Fibroblast of peridontal ligament (primary cell): Measurements from ENCODE around the gene CTNNA2.

ENCODE experiments used
- DNase-seq: peaks from one replicate; pipeline ENCODE4 v3.0.0-alpha.2; 2010; ENCODE audit errors: extremely low read depth

CTNNA2 gene

DNA sequence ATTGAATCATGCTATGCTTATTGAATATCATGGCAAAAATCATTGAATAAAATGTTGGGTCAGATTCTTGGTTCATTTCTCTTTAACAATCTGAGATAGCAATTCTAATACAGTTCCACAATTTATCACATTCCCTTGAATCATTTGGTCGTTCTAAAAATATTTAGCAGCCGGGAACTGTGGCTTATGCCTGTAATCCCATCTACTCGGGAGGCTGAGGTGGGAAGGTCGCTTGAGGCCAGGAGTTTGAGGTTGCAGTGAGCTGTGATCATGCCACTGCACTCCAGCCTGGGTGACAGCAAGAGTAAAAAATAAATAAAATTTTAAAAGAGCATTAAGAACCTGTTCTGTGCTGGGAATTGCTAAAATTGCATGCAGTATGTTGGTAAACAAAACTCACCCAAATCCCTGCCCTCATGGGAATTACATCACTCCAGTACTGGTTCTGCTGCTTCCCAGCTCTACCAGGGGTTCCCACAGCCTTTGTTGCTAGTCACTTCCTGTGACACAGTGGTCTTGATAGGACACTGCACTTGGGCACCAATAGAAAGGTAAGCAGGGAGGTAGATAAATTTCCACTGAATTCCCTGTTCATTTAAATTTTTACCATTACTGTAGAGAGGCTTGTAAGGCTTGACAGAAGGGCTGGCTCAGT, 200.4 kb downstream of the CTNNA2 start:
- no peak for DNase-seq

GRCh38 chr2:79714283-79714682, 201.4 kb downstream of the CTNNA2 start:
- DNase-seq: no peak

DNA sequence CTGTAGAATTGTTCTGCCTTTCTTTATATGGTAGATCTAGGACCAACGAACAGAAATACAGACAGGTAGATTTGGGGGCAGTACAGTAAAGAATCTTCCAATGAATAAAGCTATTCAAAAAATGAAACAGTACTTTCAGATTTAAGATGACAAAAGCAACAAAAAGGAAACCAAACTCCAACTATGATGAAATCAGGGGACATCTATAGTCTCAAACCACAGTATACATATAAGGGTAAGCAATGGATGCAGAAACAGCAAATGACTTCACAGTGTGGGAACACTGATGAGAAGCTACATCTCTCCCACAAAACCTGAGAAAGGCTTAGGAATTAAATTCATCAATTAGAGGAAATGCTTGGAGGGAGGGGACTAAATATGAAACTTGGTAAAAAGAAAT, 202.5 kb downstream of the CTNNA2 start:
- no peak for DNase-seq

- no peak for DNase-seq
These were observed 203.4 kb downstream of the CTNNA2 start for GRCh38 chr2:79716266-79716665.

DNA sequence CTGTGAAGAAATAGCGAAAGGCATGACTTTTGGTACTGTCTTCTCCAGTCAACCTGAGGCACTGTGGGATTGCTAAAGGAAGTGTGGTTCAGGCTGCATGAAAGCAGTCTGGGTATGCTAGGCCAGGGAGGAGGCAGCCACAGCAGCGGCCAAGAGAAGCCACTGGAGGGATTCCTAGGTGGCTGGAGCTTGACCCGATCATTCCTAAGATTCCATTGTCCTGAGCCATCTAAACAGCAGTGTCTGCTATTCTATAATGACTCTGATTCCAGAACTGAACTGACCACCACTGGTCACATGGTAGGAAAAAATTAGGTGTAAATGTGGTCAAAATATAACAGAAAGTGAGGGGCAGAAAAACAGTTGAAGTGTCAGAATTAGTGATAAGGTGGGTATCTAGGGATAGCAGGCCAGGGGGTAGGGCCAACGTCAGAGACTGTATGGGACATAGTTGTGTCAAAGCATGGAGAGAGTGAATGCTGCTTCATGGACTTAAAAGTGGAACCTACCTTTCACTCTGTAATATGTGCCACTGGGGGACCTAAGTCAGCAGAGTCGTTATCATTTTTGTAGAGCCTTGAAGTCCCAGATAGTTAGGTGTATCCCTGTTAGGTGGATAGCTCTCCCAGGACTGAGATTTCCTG, 204.6 kb downstream of the CTNNA2 start:
- peak; percentile 74 for DNase-seq

DNA sequence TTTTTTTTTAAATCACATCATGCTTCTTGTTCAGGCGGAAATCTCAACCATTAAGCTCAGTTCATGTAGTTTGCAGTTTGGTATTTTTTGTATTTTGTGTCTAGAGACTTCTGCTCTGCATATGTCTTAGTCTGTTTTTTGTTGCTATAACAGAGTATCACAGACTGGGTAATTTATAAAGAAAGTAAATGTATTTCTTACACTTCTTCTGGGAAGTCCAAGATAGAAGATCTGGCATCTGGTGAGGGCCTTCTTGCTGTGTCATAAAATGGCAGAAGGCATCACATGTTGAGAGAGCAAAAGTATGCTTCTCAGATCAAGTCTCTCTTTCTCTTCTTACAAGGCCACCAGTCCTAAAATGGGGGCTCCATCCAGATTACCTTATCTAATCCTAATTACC, 208.2 kb downstream of the CTNNA2 start:
- no peak for DNase-seq

DNA sequence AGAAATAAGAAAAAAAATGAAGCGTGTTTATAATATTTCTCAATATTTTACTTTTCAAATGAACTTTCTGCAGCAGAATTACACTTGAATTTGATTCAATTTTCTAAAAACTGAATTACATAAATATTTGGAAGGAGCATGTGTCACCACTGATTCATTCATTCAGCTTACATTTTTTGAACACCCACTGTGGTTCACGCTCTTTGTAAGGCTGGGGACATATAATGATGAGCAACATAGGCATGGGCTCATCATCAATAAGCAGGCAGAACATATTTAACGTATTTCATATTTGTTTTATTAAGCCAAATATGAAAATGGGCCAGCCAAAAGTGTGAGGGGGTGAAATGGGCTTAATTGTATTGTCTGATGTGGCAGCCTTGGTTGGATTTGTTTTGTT, 209.1 kb downstream of the CTNNA2 start:
- peak; percentile 45 for DNase-seq

DNA sequence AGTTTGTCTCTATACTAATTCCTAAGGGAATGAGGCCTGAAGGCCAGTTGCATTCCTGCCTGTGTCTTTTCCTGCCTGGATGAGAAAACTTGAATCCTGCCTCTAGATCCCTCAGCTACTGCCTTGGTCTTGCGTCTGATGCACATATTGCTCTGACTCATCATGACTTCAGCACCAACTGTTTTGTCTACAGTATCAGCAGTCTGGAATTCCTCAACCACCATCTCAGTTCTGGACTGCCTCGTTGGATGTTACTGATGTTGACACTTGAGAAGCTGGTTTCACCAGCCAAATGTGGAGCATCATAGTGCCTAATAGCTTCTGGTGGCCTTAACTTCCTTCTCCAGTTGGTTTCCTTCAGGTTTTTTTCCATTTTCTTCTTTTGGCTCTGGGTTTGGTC, 211.0 kb downstream of the CTNNA2 start:
- DNase-seq: peak; percentile 97

GRCh38 chr2:79729532-79729931, 216.7 kb downstream of the CTNNA2 start:
- DNase-seq: no peak

- DNase-seq: no peak
These were observed 221.7 kb downstream of the CTNNA2 start for GRCh38 chr2:79734518-79734917.

- no peak for DNase-seq
These were observed 228.1 kb downstream of the CTNNA2 start for GRCh38 chr2:79740879-79741443.

DNA sequence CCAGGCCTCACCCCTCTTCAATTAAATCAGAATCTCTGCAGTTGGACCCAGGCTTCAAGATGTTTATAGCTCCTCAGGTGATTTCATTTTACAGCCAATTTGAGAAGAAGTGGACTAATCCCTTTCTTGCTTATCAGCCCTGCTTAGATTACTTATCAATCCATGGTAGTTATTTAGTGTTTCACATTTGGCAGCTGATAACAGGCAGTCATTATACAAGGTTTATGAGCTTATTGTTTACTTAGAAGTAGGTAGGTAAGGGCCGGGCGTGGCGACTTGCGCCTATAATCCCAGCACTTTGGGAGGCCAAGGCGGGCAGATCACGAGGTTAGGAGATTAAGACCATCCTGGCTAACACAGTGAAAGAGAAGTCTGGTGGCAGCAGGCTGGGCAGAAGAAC, 237.5 kb downstream of the CTNNA2 start:
- DNase-seq: no peak

DNA sequence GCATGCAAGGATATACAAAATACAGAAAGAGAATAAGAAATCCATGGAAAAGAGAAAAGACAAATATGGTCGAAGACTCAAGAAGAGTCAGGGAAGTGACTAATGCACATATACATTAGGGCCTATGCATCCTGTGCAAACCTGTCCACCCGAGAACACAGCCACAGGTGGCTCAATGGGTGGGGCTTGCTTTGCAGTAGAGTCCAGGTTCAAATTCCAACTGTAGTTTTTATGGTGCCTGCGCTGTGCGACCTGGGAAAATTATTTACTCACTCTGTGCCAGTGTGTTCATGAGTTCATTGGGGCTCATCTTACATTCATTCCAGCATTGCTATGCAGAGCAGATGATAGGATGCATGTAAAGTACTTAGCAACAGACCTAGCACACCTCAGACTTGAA, 244.7 kb downstream of the CTNNA2 start:
- DNase-seq: no peak

DNA sequence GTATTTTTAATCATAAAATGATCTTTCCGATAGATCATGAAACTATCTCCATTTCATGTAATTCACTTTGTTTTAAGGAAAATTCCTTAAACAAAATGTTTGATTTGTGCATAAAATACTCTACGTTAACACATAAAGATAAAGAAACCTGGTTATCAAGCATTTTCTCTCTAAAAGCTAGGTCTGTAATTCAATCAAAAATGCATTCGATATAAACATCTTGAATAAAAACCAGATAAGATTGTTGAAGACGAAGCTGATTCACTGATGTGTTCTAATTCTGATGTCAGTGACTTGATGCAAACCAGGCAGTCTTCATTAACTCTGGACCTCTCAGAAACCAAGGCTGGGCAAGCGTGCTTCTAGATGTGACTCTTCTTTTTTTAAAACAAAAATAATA, 245.2 kb downstream of the CTNNA2 start:
- DNase-seq: no peak

- no peak for DNase-seq
These were observed 246.0 kb downstream of the CTNNA2 start for GRCh38 chr2:79758749-79759282.

GRCh38 chr2:79770926-79771325, 258.1 kb downstream of the CTNNA2 start:
- DNase-seq: no peak

DNA sequence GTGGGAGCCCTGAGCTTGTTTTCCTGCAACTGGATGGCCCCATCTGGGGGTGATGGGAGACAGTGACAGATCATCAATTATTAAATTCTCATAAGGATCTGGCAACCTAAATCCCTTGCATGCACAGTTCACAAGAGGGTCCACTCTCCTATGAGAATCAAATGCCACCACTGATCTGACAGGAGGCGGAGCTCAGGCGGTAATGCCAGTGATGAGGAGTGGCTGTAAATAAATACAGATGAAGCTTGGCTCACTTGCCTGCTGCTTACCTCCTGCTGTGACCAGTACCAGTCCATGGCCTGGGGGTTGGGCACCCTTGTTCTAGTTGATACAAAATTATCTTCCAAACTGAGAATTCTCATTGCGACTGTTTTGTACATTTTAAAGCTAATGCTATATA, 258.6 kb downstream of the CTNNA2 start:
- no peak for DNase-seq

- no peak for DNase-seq
These were observed 261.2 kb downstream of the CTNNA2 start for GRCh38 chr2:79774016-79774415.

GRCh38 chr2:79776461-79776860, 263.6 kb downstream of the CTNNA2 start:
- DNase-seq: no peak

- no peak for DNase-seq
These were observed 267.9 kb downstream of the CTNNA2 start for GRCh38 chr2:79780781-79781180.

GRCh38 chr2:79782576-79783452, 270.0 kb downstream of the CTNNA2 start:
- DNase-seq: no peak

DNA sequence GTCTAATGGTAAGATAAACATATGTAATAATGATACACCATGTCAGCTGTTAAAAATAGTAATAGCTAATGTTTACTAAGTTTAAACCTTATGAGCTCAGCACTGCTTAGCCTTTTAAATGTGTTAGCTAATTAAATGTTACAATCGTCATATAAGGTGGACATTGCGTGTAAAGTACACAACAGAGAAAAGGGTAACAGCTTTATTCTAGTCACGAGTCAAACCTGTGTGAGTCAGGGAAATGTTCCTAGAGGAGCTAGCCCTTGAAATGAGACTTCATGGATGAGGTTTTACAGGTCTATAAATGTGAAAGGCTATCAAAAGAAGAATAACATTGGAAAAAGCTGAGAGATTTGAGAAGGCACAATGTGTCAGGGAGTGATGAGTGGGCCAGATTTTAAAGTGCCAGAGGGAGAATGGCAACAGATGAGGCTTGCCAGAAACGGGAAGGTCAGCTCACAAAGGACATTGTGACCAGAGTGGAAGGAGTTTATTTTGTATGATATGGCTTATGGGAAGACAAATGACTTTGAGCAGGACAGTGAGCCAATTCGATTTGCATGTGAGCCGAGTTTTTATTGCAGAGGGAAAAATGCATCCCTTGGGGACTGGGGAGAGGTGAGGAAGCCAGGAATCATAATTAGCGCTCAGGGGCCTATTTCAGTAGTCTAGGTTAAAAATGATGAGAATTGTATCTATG, 276.3 kb downstream of the CTNNA2 start:
- no peak for DNase-seq
